ENCODE results near the gene MRPL20.
"Not testable (repeated sequence)": the region's sequence is repeated elsewhere in the genome, so short reads cannot be mapped to it uniquely, and the experiment has no call there.

Gene MRPL20

GRCh38 chr1:1449099-1449739, 42.1 kb upstream of the MRPL20 start, which contains the start of gene ATAD3C:
TSS of gene ATAD3C (plus strand) at chr1:1449689. CDS start at chr1:1450684, 995 bp downstream.
- Histone ChIP-seq H3K27ac (ENCODE audit: low read depth, low read length) (no peak within 1 kb of the TSS), H3K36me3 (ENCODE audit: control insufficient read depth in 1 of 2, insufficient read depth in 2 of 2, low read length in 2 of 2) (no peaks in the 10 kb centered on the region), H3K9me3 (ENCODE audit: control insufficient read depth in 1 of 2, low read length in 2 of 2) (no peaks in the 10 kb centered on the region), H3K9ac (ENCODE audit: low read depth in 1 of 2, low read length in 2 of 2) (no peak within 1 kb of the TSS), H3K4me3 (ENCODE audit: low read depth in 1 of 2, low read length in 2 of 2) (no peak within 1 kb of the TSS), H3K27me3 (ENCODE audit: control insufficient read depth in 1 of 2, insufficient read depth in 2 of 2, low read length in 2 of 2) (no peaks in the 10 kb centered on the region), H3K4me1 (ENCODE audit: control insufficient read depth in 1 of 2, insufficient read depth in 2 of 2, low read length in 2 of 2) (no peaks in the 10 kb centered on the region)

GRCh38 chr1:1446631-1447030, 39.5 kb upstream of the MRPL20 start:
- not testable (repeated sequence) for H3K27ac ChIP-seq (ENCODE audit: low read depth, low read length); H3K4me1 ChIP-seq (ENCODE audit: control insufficient read depth in 1 of 2, insufficient read depth in 2 of 2, low read length in 2 of 2); H3K27me3 ChIP-seq (ENCODE audit: control insufficient read depth in 1 of 2, insufficient read depth in 2 of 2, low read length in 2 of 2); H3K9me3 ChIP-seq (ENCODE audit: control insufficient read depth in 1 of 2, low read length in 2 of 2); H3K9ac ChIP-seq (ENCODE audit: low read depth in 1 of 2, low read length in 2 of 2); H3K36me3 ChIP-seq (ENCODE audit: control insufficient read depth in 1 of 2, insufficient read depth in 2 of 2, low read length in 2 of 2); H3K4me3 ChIP-seq (ENCODE audit: low read depth in 1 of 2, low read length in 2 of 2)

- no peaks in the 10 kb centered on the region for H3K9me3 ChIP-seq (ENCODE audit: control insufficient read depth in 1 of 2, low read length in 2 of 2)
- no peak overlapping the region for H3K27ac ChIP-seq (ENCODE audit: low read depth, low read length)
- H3K27me3 ChIP-seq (ENCODE audit: control insufficient read depth in 1 of 2, insufficient read depth in 2 of 2, low read length in 2 of 2): no peaks in the 10 kb centered on the region
- no peaks in the 10 kb centered on the region for H3K36me3 ChIP-seq (ENCODE audit: control insufficient read depth in 1 of 2, insufficient read depth in 2 of 2, low read length in 2 of 2)
- no peak overlapping the region for H3K4me3 ChIP-seq (ENCODE audit: low read depth in 1 of 2, low read length in 2 of 2)
- no peak overlapping the region for H3K9ac ChIP-seq (ENCODE audit: low read depth in 1 of 2, low read length in 2 of 2)
- peaks cover 20 to 22% of the 10 kb centered on the region in 2 donors for H3K4me1 ChIP-seq (ENCODE audit: control insufficient read depth in 1 of 2, insufficient read depth in 2 of 2, low read length in 2 of 2)
Measured at GRCh38 chr1:1442069-1442770, 35.1 kb upstream of the MRPL20 start.

- Histone ChIP-seq H3K4me3 (ENCODE audit: low read depth in 1 of 2, low read length in 2 of 2) (no peak overlapping the region), H3K4me1 (ENCODE audit: control insufficient read depth in 1 of 2, insufficient read depth in 2 of 2, low read length in 2 of 2) (peaks cover 26 to 27% of the 10 kb centered on the region in 2 donors), H3K9me3 (ENCODE audit: control insufficient read depth in 1 of 2, low read length in 2 of 2) (no peaks in the 10 kb centered on the region), H3K36me3 (ENCODE audit: control insufficient read depth in 1 of 2, insufficient read depth in 2 of 2, low read length in 2 of 2) (no peaks in the 10 kb centered on the region), H3K27me3 (ENCODE audit: control insufficient read depth in 1 of 2, insufficient read depth in 2 of 2, low read length in 2 of 2) (peaks cover 6% of the 10 kb centered on the region in 2 donors), H3K9ac (ENCODE audit: low read depth in 1 of 2, low read length in 2 of 2) (no peak overlapping the region), H3K27ac (ENCODE audit: low read depth, low read length) (no peak overlapping the region)
Measured at GRCh38 chr1:1441002-1441888, 34.2 kb upstream of the MRPL20 start.

GRCh38 chr1:1440262-1441001, 33.3 kb upstream of the MRPL20 start:
- Histone ChIP-seq H3K9ac (ENCODE audit: low read depth in 1 of 2, low read length in 2 of 2) (no peak overlapping the region), H3K27me3 (ENCODE audit: control insufficient read depth in 1 of 2, insufficient read depth in 2 of 2, low read length in 2 of 2) (peaks cover 6 to 9% of the 10 kb centered on the region in 2 donors), H3K4me1 (ENCODE audit: control insufficient read depth in 1 of 2, insufficient read depth in 2 of 2, low read length in 2 of 2) (peaks cover 30 to 31% of the 10 kb centered on the region in 2 donors)

GRCh38 chr1:1439546-1440261, 32.6 kb upstream of the MRPL20 start:
- H3K9ac ChIP-seq (ENCODE audit: low read depth in 1 of 2, low read length in 2 of 2): no peak overlapping the region
- H3K4me3 ChIP-seq (ENCODE audit: low read depth in 1 of 2, low read length in 2 of 2): no peak overlapping the region
- no peak overlapping the region for H3K27ac ChIP-seq (ENCODE audit: low read depth, low read length)
- H3K27me3 ChIP-seq (ENCODE audit: control insufficient read depth in 1 of 2, insufficient read depth in 2 of 2, low read length in 2 of 2): peaks cover 6 to 9% of the 10 kb centered on the region in 2 donors
- peaks cover 36 to 37% of the 10 kb centered on the region in 2 donors for H3K4me1 ChIP-seq (ENCODE audit: control insufficient read depth in 1 of 2, insufficient read depth in 2 of 2, low read length in 2 of 2)
- no peaks in the 10 kb centered on the region for H3K9me3 ChIP-seq (ENCODE audit: control insufficient read depth in 1 of 2, low read length in 2 of 2)
- no peaks in the 10 kb centered on the region for H3K36me3 ChIP-seq (ENCODE audit: control insufficient read depth in 1 of 2, insufficient read depth in 2 of 2, low read length in 2 of 2)

More at GRCh38 chr1:1440262-1441001, 33.3 kb upstream of the MRPL20 start:
- Histone ChIP-seq H3K27ac (ENCODE audit: low read depth, low read length) (no peak overlapping the region), H3K36me3 (ENCODE audit: control insufficient read depth in 1 of 2, insufficient read depth in 2 of 2, low read length in 2 of 2) (no peaks in the 10 kb centered on the region), H3K9me3 (ENCODE audit: control insufficient read depth in 1 of 2, low read length in 2 of 2) (no peaks in the 10 kb centered on the region), H3K4me3 (ENCODE audit: low read depth in 1 of 2, low read length in 2 of 2) (peak overlapping the region in 1 of 2 donors; percentile 40)

GRCh38 chr1:1438531-1439381, 31.7 kb upstream of the MRPL20 start:
- peak overlapping the region; percentile 21 to 45 for H3K4me3 ChIP-seq (ENCODE audit: low read depth in 1 of 2, low read length in 2 of 2)
- H3K27me3 ChIP-seq (ENCODE audit: control insufficient read depth in 1 of 2, insufficient read depth in 2 of 2, low read length in 2 of 2): peaks cover 6 to 9% of the 10 kb centered on the region in 2 donors
- H3K9me3 ChIP-seq (ENCODE audit: control insufficient read depth in 1 of 2, low read length in 2 of 2): no peaks in the 10 kb centered on the region
- no peaks in the 10 kb centered on the region for H3K36me3 ChIP-seq (ENCODE audit: control insufficient read depth in 1 of 2, insufficient read depth in 2 of 2, low read length in 2 of 2)
- H3K9ac ChIP-seq (ENCODE audit: low read depth in 1 of 2, low read length in 2 of 2): no peak overlapping the region
- H3K4me1 ChIP-seq (ENCODE audit: control insufficient read depth in 1 of 2, insufficient read depth in 2 of 2, low read length in 2 of 2): peaks cover 41 to 45% of the 10 kb centered on the region in 2 donors
- no peak overlapping the region for H3K27ac ChIP-seq (ENCODE audit: low read depth, low read length)

GRCh38 chr1:1437904-1438376, 30.8 kb upstream of the MRPL20 start:
- Histone ChIP-seq H3K4me1 (ENCODE audit: control insufficient read depth in 1 of 2, insufficient read depth in 2 of 2, low read length in 2 of 2) (peaks cover 46 to 53% of the 10 kb centered on the region in 2 donors), H3K27me3 (ENCODE audit: control insufficient read depth in 1 of 2, insufficient read depth in 2 of 2, low read length in 2 of 2) (peaks cover 6 to 9% of the 10 kb centered on the region in 2 donors), H3K36me3 (ENCODE audit: control insufficient read depth in 1 of 2, insufficient read depth in 2 of 2, low read length in 2 of 2) (no peaks in the 10 kb centered on the region), H3K9ac (ENCODE audit: low read depth in 1 of 2, low read length in 2 of 2) (peak overlapping the region in 1 of 2 donors; percentile 11), H3K4me3 (ENCODE audit: low read depth in 1 of 2, low read length in 2 of 2) (peak overlapping the region; percentile 21 to 45), H3K9me3 (ENCODE audit: control insufficient read depth in 1 of 2, low read length in 2 of 2) (no peaks in the 10 kb centered on the region), H3K27ac (ENCODE audit: low read depth, low read length) (no peak overlapping the region)
